ENCODE measurements around the gene F8A2. TPM values are rescaled to one million over a fixed set of nuclear protein-coding genes. Genes with fewer than 3 reads are reported as not detected.
"Not testable (repeated sequence)": the region's sequence is repeated elsewhere in the genome, so short reads cannot be mapped to it uniquely, and the experiment has no call there.

The F8A2 gene
- total RNA-seq, 3 donors from 2014 or later: not detected

- no peaks in the 10 kb centered on the region for H3K36me3 ChIP-seq (ENCODE audit: low read depth)
- no peak overlapping the region for H3K4me3 ChIP-seq
- TF ChIP-seq CTCF (IDR thresholded peaks at IDR 0.05): no peak
- DNase-seq (no peak), ATAC-seq (no peak)
- H3K9me3 ChIP-seq: no peaks in the 10 kb centered on the region
- no peaks in the 10 kb centered on the region for H3K4me1 ChIP-seq (ENCODE audit: low read depth)
- intact Hi-C loops (cut with DNase I, micrococcal nuclease): no loop called here
These were observed 7.7 kb downstream of the F8A2 start for GRCh38 chrX:155389634-155390033.

GRCh38 chrX:155394747-155395276 lies 12.9 kb downstream of the F8A2 start:
- ATAC-seq; DNase-seq; intact Hi-C loops (cut with DNase I, micrococcal nuclease); H3K9me3 ChIP-seq; H3K4me1 ChIP-seq (ENCODE audit: low read depth); H3K4me3 ChIP-seq; H3K36me3 ChIP-seq (ENCODE audit: low read depth): not testable (repeated sequence)

- H3K4me3 ChIP-seq: no peak overlapping the region
- peaks cover 3% of the 10 kb centered on the region for H3K9me3 ChIP-seq
- no peaks in the 10 kb centered on the region for H3K36me3 ChIP-seq (ENCODE audit: low read depth)
- TF ChIP-seq CTCF (IDR thresholded peaks at IDR 0.05): no peak
- no peak for ATAC-seq
- intact Hi-C loops (cut with DNase I, micrococcal nuclease): no loop called here
- no peak for DNase-seq
- no peaks in the 10 kb centered on the region for H3K4me1 ChIP-seq (ENCODE audit: low read depth)
These were observed 24.5 kb downstream of the F8A2 start for GRCh38 chrX:155406429-155406828.

GRCh38 chrX:155417769-155418168 lies 35.9 kb downstream of the F8A2 start:
- TF ChIP-seq CTCF (IDR thresholded peaks at IDR 0.05): no peak
- H3K4me3 ChIP-seq: no peak overlapping the region
- no peak for ATAC-seq
- H3K36me3 ChIP-seq (ENCODE audit: low read depth): no peaks in the 10 kb centered on the region
- intact Hi-C loops (cut with DNase I, micrococcal nuclease): no loop called here
- no peaks in the 10 kb centered on the region for H3K4me1 ChIP-seq (ENCODE audit: low read depth)
- H3K9me3 ChIP-seq: no peaks in the 10 kb centered on the region
- no peak for DNase-seq

Small RNA genes within 50 kb of the gene (microRNA-seq; reads per million reads assigned to microRNA genes)
- gene MIR1184-2: not detected

Other genes starting within 250 kb of the F8A2 start
- gene VBP1, start 165.6 kb upstream of the F8A2 start, total RNA-seq: 10 to 100 TPM; 27.4 to 36.7 (median 32.8) TPM
- under 1 TPM; 0.17 to 0.79 (median 0.27) TPM for gene RAB39B, start 117.6 kb upstream of the F8A2 start, total RNA-seq
- 10 to 100 TPM in 1 of 3 donors, 1 to 10 TPM in 2; 3.3 to 13.1 (median 8.3) TPM for gene CLIC2, start 47.5 kb upstream of the F8A2 start, total RNA-seq
- gene F8A3, start 76.5 kb downstream of the F8A2 start, total RNA-seq: 1 to 10 TPM in 2 of 3 donors, under 1 TPM in 1; 0.49 to 6.0 (median 5.0) TPM
- 1 to 10 TPM; 1.2 to 2.4 (median 2.1) TPM for gene SPRY3, start 230.5 kb downstream of the F8A2 start, total RNA-seq
- gene TMLHE, start 230.9 kb downstream of the F8A2 start, total RNA-seq: 10 to 100 TPM; 21.2 to 33.9 (median 24.3) TPM

Data from mucosa of descending colon (tissue), 3 donors.